ENCODE results near the gene RELCH.

The RELCH gene

GRCh38 chr18:62200121-62200914 is 13.3 kb downstream of the RELCH start:
- H3K4me3 ChIP-seq (replicated peaks; ENCODE audit: low read depth, low read length): no peak overlapping the region
- TF ChIP-seq, protein P1, sequence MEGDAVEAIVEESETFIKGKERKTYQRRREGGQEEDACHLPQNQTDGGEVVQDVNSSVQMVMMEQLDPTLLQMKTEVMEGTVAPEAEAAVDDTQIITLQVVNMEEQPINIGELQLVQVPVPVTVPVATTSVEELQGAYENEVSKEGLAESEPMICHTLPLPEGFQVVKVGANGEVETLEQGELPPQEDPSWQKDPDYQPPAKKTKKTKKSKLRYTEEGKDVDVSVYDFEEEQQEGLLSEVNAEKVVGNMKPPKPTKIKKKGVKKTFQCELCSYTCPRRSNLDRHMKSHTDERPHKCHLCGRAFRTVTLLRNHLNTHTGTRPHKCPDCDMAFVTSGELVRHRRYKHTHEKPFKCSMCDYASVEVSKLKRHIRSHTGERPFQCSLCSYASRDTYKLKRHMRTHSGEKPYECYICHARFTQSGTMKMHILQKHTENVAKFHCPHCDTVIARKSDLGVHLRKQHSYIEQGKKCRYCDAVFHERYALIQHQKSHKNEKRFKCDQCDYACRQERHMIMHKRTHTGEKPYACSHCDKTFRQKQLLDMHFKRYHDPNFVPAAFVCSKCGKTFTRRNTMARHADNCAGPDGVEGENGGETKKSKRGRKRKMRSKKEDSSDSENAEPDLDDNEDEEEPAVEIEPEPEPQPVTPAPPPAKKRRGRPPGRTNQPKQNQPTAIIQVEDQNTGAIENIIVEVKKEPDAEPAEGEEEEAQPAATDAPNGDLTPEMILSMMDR (IDR thresholded peaks at IDR 0.05; ENCODE audit: low read depth, low read length, missing control alignments): no peak
- DNase-seq (ENCODE audit: extremely low read depth, low read depth): no peak

GRCh38 chr18:62201870-62202269 is 14.8 kb downstream of the RELCH start:
- DNase-seq (ENCODE audit: extremely low read depth, low read depth): no peak
- TF ChIP-seq, protein P1 (IDR thresholded peaks at IDR 0.05; ENCODE audit: low read depth, low read length, missing control alignments): no peak

DNA sequence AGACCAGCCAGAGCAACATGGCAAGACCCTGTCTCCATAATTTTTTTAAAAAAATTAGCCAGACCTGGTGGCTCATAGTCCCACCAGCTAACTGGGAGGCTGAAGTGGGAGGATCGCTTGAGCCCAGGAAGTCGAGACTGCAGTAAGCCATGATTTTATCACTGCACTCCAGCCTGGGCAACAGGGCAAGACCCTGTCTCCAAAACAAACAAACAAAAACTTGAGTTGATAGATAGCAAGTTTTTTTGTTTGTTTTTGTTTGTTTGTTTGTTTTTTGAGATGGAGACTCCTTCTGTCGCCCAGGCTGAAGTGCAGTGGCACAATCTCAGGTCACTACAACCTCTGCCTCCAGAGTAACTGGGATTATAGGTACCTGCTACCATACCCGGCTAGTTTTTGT is 18.8 kb downstream of the RELCH start:
- no peak overlapping the region for H3K4me3 ChIP-seq (replicated peaks; ENCODE audit: low read depth, low read length)
- TF ChIP-seq, protein P1 (IDR thresholded peaks at IDR 0.05; ENCODE audit: low read depth, low read length, missing control alignments): no peak
- no peak for DNase-seq (ENCODE audit: extremely low read depth, low read depth)

More at GRCh38 chr18:62201870-62202269, 14.8 kb downstream of the RELCH start:
- H3K4me3 ChIP-seq (replicated peaks; ENCODE audit: low read depth, low read length): no peak overlapping the region

DNA sequence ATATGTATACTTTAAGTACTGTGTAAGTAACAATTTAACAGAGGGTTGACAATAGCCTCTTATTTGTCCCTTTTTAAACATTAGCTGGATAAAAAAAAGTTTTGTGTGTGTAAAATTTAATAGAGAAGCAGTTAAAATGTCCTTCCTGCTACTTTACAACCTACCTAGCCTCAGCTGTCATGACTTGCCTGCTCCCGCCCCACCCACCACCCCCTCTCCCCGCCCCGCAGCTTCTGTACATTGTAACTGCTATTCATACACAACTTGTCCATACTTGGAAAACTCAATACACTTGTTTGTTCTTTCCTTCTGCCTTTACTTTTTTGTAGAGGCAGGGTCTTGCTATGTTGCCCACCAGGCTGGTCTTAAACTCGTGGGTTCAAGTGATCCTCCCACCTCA is 19.5 kb downstream of the RELCH start:
- no peak overlapping the region for H3K4me3 ChIP-seq (replicated peaks; ENCODE audit: low read depth, low read length)
- DNase-seq (ENCODE audit: extremely low read depth, low read depth): no peak
- TF ChIP-seq, protein P1 (IDR thresholded peaks at IDR 0.05; ENCODE audit: low read depth, low read length, missing control alignments): no peak

- TF ChIP-seq, protein P1 (IDR thresholded peaks at IDR 0.05; ENCODE audit: low read depth, low read length, missing control alignments): no peak
- DNase-seq (ENCODE audit: extremely low read depth, low read depth): no peak
- H3K4me3 ChIP-seq (replicated peaks; ENCODE audit: low read depth, low read length): no peak overlapping the region
These were observed 22.0 kb downstream of the RELCH start for GRCh38 chr18:62209046-62209445.

GRCh38 chr18:62210138-62210537 is 23.1 kb downstream of the RELCH start:
- no peak for DNase-seq (ENCODE audit: extremely low read depth, low read depth)
- TF ChIP-seq, protein P1 (IDR thresholded peaks at IDR 0.05; ENCODE audit: low read depth, low read length, missing control alignments): no peak
- H3K4me3 ChIP-seq (replicated peaks; ENCODE audit: low read depth, low read length): no peak overlapping the region

All from HFF-Myc (cell line).